ENCODE results near the gene PRSS27. TPM values are rescaled to one million over a fixed set of nuclear protein-coding genes. Genes with fewer than 3 reads are reported as not detected.

Gene PRSS27
- total and polyA plus RNA-seq, 2 donors, result 0.85 to 2.5 TPM

DNA sequence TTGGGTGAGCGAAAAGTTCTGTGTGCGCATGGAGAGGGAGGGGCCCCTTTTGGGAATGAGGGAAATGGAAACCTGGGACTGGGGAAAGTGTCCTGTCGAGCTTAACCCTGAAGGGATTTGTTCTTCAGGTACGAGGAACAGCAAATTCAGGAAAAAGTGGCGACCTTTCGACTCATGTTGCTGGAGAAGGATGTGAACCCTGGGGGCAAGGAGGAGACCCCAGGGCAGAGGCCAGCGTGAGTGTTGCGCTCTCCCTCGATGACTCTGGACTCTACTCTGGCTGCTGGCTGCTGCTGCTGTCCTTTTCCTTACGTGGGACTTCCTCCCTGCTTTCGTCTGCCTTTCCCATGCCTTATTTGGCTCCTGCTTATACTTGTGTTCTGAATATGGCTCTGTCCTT, 37.3 kb upstream of the PRSS27 start:
- 72% methylated on average over 11 of the region's 11 CpGs for WGBS
- Histone ChIP-seq H3K27ac (ENCODE audit: low read depth) (no peak overlapping the region), H3K4me3 (ENCODE audit: low read depth, low read length) (no peak overlapping the region), H3K36me3 (ENCODE audit: insufficient read depth) (peaks cover 15% of the 10 kb centered on the region), H3K4me1 (ENCODE audit: insufficient read depth) (peaks cover 5% of the 10 kb centered on the region)
- no peak for DNase-seq (ENCODE audit: extremely low spot score)

DNA sequence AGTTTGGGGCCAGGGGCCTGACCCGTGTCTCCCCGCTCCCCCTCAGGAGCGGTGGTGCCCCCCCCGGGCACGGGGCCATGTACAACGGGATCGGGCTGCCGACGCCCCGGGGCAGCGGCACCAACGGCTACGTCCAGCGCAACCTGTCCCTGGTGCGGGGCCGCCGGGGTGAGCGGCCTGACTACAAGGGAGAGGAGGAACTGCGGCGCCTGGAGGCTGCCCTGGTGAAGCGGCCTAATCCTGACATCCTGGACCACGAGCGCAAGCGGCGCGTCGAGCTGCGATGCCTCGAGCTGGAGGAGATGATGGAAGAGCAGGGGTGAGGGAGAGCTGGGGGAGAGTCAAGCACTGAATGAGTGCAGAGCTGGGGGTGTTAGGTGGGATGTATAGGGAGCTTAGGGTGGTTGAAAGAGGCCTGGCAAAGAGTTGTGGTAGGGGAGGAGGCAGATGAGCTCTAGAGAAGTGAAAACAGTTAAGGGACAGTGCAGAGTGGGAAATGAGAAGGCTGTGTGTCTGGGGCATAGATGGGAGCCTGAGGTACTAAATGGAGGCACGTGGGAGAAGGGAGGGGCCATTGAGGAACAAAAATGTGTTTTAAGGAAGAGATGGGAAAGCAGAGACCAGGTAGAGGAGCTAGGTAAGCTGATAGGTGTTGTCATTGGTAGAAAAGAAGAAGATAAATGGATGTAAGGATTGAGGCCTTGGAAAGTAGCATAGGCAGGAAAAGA, 36.4 kb upstream of the PRSS27 start:
- Histone ChIP-seq H3K27ac (ENCODE audit: low read depth) (no peak overlapping the region), H3K4me1 (ENCODE audit: insufficient read depth) (peaks cover 5% of the 10 kb centered on the region), H3K4me3 (ENCODE audit: low read depth, low read length) (no peak overlapping the region), H3K36me3 (ENCODE audit: insufficient read depth) (peaks cover 11% of the 10 kb centered on the region)
- DNase-seq (ENCODE audit: extremely low spot score), result no peak
- 91% methylated on average over 30 of the region's 30 CpGs for WGBS

DNA sequence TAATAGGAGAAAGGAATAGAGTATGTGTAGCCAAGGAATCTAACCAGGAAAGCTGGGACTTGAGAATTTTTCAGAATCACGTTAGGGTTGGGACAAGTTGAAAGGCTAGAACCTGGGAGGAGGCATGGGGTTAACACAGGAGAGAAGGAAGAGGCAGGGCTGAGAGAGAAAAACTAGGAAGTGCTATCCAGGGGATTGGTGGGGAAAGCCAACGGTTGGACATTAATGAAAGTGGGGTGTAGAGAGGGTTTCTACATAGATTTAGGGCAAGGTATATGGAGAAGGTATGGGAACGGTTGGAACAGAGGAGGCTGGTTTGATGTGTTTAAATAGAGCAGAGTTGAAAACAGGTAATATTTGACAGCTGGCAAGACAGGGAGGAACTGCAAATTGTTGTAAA, 35.1 kb upstream of the PRSS27 start:
- WGBS, result 24% methylated on average over 3 of the region's 3 CpGs
- no peak overlapping the region for H3K4me3 ChIP-seq (ENCODE audit: low read depth, low read length)
- H3K4me1 ChIP-seq (ENCODE audit: insufficient read depth), result peaks cover 5% of the 10 kb centered on the region
- H3K36me3 ChIP-seq (ENCODE audit: insufficient read depth), result peaks cover 8% of the 10 kb centered on the region
- no peak overlapping the region for H3K27ac ChIP-seq (ENCODE audit: low read depth)
- no peak for DNase-seq (ENCODE audit: extremely low spot score)

DNA sequence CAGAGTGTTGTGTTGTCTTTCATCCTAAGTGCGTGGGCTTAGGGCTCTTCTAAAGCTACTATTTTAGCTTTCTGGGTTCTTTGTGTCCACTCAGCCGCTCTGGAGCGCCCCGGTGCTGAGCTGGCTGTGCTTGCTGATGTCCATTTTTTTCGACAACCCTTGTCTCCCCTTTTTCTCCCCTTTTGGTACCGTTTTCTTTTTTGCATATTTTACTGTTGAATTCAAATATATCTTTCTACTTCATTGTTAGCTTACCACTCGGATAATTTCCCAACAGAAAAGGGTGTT, 33.7 kb upstream of the PRSS27 start:
- DNase-seq (ENCODE audit: extremely low spot score), result no peak
- Histone ChIP-seq H3K4me3 (ENCODE audit: low read depth, low read length) (peak overlapping the region; percentile 88), H3K27ac (ENCODE audit: low read depth) (no peak overlapping the region), H3K36me3 (ENCODE audit: insufficient read depth) (peaks cover 2% of the 10 kb centered on the region), H3K4me1 (ENCODE audit: insufficient read depth) (peaks cover 5% of the 10 kb centered on the region)
- 2% methylated on average over 7 of the region's 7 CpGs for WGBS

DNA sequence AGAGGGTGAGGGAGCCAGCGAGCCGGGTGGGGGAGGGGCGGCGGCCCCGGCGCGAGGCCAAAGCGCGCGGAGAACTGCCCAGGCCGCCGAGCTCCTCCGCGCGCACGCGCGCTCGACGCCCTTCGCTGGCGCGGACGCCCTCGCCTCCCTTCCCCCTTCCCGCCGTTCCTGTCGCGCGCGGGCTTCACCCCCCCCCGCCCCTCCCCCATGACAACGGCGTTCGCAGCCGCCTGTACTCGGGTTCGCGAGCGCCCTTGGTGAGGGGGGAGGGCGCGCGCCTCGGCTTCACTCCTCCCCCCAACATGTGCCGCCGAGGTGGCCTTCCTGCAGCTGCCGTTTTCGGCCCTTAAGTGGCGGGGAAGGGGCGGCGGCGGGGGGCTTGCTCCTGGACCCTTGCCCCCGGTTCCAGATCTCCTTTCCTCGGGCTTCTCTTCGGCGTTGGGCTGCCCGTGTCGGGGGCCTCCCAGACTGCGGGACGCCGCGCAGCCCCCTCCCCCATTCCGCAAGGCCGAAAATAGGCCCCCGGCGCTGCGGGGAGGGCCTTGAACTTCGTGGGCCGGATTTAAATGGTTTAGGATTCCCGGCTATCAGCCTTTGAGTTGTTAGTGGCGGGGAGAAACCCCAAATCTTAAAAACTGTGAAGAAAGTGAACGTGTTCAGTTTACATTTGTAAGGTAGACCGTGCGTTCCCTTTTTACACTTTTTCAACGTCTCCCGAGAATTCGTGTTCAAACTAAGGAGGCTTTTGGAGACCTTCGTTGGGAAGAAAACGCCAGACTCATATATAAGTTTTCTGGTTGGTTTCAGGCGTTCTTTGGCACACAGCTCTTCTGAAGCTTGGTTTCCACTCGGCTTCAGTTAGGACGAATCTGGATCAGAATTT, 33.1 kb upstream of the PRSS27 start:
- Histone ChIP-seq H3K27ac (ENCODE audit: low read depth) (peak overlapping the region; percentile 100), H3K4me1 (ENCODE audit: insufficient read depth) (peaks cover 5% of the 10 kb centered on the region), H3K4me3 (ENCODE audit: low read depth, low read length) (peak overlapping the region; percentile 88), H3K36me3 (ENCODE audit: insufficient read depth) (peaks cover 2% of the 10 kb centered on the region)
- DNase-seq (ENCODE audit: extremely low spot score), result peak; percentile 28
- under 1% methylated on average over 60 of the region's 82 CpGs for WGBS

DNA sequence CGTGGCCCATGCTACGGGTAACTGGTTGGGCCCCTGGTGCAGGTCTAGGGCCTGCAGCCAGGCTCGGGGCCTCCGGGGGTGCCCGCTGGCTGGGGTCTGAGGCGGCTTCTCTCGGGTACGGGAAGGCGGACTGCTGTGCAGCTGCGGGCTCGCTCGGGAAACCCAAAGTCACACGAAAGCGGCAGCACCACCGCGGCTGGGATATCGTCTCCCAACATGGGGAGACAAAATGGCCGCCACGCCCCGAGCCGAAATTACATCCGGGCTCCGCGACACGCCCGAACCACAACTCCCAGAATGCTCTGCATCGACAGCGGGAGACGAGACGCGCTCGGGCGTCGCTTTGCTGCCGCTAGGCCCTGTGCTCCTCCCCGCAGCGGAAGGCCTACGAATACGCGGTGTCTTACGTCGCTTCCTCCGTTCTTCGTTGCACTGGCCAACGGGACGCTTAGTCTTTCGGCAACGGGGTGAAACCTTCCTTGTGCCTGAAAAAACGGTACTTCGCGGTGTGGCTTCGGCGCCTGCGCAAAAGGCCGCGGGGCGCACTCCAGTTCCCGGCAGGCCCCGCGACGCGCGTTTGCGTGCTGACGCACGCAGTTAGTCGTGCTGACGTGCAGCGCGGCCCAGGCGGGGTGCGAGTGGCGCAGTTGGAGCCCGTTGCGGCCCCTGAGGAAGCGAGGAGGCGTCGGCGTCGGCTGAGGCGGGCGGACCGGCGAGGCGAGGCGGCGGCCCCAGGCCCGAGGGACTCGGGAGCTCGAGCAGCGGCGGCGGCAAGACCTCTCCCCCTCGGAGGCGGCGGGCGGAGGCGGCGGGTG, 32.2 kb upstream of the PRSS27 start, which contains the start of gene SRRM2:
Gene SRRM2 (plus strand): TSS at position 604 of the 815 bp plus-strand sequence. CDS start 3,727 bp downstream, outside the sequence.
- peak; percentile 95 for DNase-seq (ENCODE audit: extremely low spot score)
- no peaks in the 10 kb centered on the region for H3K36me3 ChIP-seq (ENCODE audit: insufficient read depth)
- peak within 1 kb of the TSS; percentile 88 for H3K4me3 ChIP-seq (ENCODE audit: low read depth, low read length)
- peak within 1 kb of the TSS; percentile 100 for H3K27ac ChIP-seq (ENCODE audit: low read depth)
- peaks cover 5% of the 10 kb centered on the region for H3K4me1 ChIP-seq (ENCODE audit: insufficient read depth)
- WGBS, result under 1% methylated on average over 99 of the region's 99 CpGs

DNA sequence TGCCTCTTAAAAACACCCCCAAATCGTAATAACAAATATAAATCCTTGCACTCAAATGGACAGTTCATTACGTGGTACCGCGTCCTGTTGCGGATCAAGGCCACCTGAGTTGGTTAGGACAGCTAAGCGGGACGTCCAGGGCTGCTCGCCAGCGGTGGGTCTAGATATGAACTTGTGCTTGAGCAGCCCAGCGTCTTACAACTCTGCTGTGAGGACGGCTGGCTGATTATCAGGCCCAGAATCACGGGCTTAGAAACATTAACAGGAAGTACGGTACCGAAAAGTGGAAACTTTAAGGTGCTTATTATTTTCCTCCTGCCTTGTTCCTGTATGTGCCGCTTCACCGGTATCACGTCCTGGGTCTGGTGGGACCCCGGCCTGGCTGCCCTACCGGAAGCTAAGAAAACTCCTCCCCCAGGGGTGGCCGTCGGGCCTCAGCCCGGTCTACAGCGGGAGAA, 31.6 kb upstream of the PRSS27 start:
- WGBS, result 41% methylated on average over 23 of the region's 23 CpGs
- no peak for DNase-seq (ENCODE audit: extremely low spot score)
- no peaks in the 10 kb centered on the region for H3K36me3 ChIP-seq (ENCODE audit: insufficient read depth)
- H3K4me3 ChIP-seq (ENCODE audit: low read depth, low read length), result peak overlapping the region; percentile 35
- H3K4me1 ChIP-seq (ENCODE audit: insufficient read depth), result peaks cover 5% of the 10 kb centered on the region
- peak overlapping the region; percentile 100 for H3K27ac ChIP-seq (ENCODE audit: low read depth)

DNA sequence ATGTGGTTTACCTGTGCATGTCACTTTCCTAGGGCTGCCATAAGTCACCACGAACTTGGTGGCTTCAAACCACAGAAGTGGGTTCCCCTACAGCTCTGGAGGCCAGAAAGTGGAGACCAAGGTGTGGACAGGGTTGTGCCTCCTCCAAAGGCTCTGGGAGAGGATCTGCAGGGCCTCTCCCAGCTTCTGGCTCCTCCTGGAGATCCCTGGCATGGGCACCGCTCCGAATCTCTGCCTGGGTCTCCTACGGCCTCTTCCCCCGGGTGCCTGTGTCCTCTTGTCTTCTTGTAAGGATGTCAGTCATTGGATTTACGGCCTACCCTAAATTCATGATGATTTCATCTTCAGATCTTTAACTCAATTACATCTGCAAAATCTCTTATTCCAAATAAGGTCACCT, 29.9 kb upstream of the PRSS27 start:
- Histone ChIP-seq H3K4me3 (ENCODE audit: low read depth, low read length) (no peak overlapping the region), H3K4me1 (ENCODE audit: insufficient read depth) (peaks cover 2% of the 10 kb centered on the region), H3K36me3 (ENCODE audit: insufficient read depth) (no peaks in the 10 kb centered on the region), H3K27ac (ENCODE audit: low read depth) (no peak overlapping the region)
- 96% methylated on average over 6 of the region's 6 CpGs for WGBS
- DNase-seq (ENCODE audit: extremely low spot score), result no peak

DNA sequence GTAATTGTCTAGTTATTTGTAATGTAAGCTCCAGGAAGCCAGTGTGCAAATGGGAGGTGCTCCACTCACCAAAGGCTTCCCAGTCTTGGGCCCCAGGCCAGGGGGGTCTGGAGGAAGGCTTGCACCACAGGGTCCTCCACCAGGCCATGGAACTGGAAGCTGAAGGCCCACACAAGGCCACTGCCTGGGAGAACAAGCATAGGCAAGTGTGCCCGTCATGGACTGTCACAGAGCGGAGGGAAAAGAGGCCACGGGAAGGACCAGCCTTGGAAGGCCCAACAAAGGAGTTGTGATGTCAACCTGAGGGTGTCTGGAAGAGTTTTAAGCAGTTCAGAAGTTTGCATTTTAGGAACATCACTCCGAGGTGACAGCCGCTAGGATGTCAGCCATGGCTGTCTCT, 29.5 kb upstream of the PRSS27 start:
- Histone ChIP-seq H3K4me3 (ENCODE audit: low read depth, low read length) (no peak overlapping the region), H3K36me3 (ENCODE audit: insufficient read depth) (no peaks in the 10 kb centered on the region), H3K27ac (ENCODE audit: low read depth) (no peak overlapping the region), H3K4me1 (ENCODE audit: insufficient read depth) (peaks cover 2% of the 10 kb centered on the region)
- DNase-seq (ENCODE audit: extremely low spot score), result no peak
- WGBS, result 97% methylated on average over 5 of the region's 5 CpGs

DNA sequence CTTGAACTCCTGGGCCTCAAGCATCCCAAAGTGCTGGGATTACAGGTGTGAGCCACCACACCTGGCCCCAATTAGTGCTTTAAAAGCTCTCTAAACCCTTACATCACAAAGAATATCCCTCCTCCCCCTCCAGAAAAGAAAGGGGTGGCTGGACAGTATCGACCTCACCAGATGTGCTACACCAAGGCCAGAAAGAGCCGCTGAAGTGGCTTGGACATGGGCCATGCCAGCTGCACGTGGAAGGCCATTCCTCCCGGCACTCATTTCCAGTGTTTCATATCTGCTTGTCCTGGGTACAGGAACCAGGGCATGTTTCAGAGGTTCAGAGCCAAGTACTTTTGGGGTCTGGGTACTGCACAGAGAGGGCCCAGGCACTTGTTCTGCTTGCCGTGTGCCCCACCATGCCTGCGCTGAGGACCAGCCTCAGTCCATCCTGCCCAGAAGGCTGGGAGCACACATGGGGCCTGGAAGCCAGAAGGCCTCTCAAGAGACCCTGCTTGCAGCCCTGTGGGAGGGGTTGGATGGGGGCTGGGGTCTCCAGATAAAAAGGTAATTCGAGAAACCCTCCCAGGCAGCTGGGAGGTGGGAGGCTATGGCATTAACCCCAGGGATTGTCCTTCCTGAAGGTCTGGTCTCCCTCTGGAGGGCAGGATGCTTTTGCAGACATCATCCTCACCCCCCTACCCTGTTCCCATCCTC, 28.9 kb upstream of the PRSS27 start:
- no peak overlapping the region for H3K4me3 ChIP-seq (ENCODE audit: low read depth, low read length)
- H3K4me1 ChIP-seq (ENCODE audit: insufficient read depth), result no peaks in the 10 kb centered on the region
- WGBS, result 89% methylated on average over 7 of the region's 7 CpGs
- no peaks in the 10 kb centered on the region for H3K36me3 ChIP-seq (ENCODE audit: insufficient read depth)
- DNase-seq (ENCODE audit: extremely low spot score), result no peak
- no peak overlapping the region for H3K27ac ChIP-seq (ENCODE audit: low read depth)

DNA sequence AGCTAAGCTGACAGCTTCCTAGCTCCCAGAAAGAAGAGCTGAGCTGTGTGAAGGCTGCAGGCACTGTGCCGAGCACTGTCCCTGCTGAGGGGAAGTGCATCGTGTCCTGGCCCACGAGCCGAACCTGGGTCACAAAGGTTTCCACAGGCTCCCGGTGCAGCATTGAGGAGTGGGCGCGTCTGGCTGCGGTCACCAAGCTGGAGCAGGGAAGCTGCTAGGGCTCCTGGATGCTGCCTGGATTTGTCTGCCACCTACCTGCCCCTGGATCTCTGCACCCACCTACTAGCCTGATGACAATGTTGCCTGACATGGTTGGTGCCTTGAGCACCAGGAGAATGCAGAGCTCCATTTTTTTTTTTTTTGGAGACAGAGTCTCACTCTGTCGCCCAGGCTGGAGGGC, 25.9 kb upstream of the PRSS27 start:
- Histone ChIP-seq H3K27ac (ENCODE audit: low read depth) (no peak overlapping the region), H3K4me1 (ENCODE audit: insufficient read depth) (no peaks in the 10 kb centered on the region), H3K4me3 (ENCODE audit: low read depth, low read length) (no peak overlapping the region), H3K36me3 (ENCODE audit: insufficient read depth) (no peaks in the 10 kb centered on the region)
- no peak for DNase-seq (ENCODE audit: extremely low spot score)
- WGBS, result 82% methylated on average over 9 of the region's 9 CpGs

DNA sequence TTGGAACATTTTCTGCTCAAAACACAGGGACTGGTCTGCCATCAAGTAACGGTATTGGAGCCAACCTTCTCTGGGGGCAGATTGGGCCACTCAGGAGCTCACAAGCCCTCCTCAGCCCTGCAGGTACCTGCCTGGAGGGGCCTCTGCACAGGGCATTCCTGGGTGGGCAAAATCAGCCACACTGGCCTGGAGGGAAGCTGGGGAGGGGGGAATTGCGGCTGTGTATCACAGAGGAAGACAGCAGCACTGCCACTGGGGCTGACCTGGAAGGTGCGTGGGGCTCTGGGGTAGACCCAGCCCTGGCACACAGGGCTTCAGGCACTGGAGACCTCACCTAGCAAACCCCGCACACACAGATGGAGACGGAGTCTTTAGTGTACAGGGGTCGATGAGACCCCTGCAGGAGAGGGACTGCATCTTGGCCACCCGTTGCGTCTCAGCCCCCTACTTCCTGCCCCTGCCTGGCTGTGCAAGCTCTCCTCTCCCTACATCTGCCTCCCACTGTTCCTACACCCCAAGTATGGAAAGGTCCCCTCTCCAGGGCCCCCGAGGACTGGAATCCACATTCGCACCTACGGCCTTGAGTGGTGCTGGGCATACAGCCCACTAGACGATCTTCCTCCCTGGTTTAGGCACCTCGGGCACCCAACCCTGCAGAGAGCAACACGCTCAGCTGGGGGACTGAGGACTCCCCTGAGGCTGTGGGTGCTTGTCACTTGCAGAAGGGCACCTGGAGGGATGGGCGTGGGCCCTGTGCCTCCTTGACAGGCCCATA, 25.3 kb upstream of the PRSS27 start:
- Histone ChIP-seq H3K27ac (ENCODE audit: low read depth) (no peak overlapping the region), H3K36me3 (ENCODE audit: insufficient read depth) (no peaks in the 10 kb centered on the region), H3K4me3 (ENCODE audit: low read depth, low read length) (no peak overlapping the region), H3K4me1 (ENCODE audit: insufficient read depth) (no peaks in the 10 kb centered on the region)
- 70% methylated on average over 15 of the region's 15 CpGs for WGBS
- no peak for DNase-seq (ENCODE audit: extremely low spot score)

Data from urinary bladder (tissue), 4 donors.